ENCODE measurements around the gene CYLC2.

The CYLC2 gene, protein sequence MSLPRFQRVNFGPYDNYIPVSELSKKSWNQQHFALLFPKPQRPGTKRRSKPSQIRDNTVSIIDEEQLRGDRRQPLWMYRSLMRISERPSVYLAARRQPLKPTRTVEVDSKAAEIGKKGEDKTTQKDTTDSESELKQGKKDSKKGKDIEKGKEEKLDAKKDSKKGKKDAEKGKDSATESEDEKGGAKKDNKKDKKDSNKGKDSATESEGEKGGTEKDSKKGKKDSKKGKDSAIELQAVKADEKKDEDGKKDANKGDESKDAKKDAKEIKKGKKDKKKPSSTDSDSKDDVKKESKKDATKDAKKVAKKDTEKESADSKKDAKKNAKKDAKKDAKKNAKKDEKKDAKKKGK

GRCh38 chr9:102995033-102995432 is at the start of gene CYLC2:
TSS of gene CYLC2 (plus strand) at chr9:102995333. CDS start at chr9:102995381, 48 bp downstream.
- DNase-seq = no peak

DNA sequence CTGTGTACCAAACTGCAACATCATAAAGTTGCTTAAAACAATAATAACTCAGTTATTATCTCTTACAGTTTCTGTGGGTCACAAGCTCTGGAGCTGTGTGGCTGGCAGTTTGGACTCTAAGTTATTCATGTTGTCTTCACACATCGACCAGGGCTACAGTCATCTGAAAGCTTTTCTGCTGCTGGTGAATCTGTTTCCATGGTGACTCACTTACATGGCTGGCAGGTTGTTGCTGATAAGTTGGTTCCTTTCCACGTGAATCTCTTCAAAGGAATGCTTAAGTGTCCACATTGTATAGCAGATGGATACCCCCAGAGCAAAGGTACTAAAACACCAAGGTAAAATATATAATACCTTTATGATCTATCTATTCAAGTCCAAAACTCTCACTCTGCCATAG is 44.8 kb upstream of the CYLC2 start:
- no peak for DNase-seq

GRCh38 chr9:102966999-102967398 is 28.1 kb upstream of the CYLC2 start:
- DNase-seq = no peak

DNA sequence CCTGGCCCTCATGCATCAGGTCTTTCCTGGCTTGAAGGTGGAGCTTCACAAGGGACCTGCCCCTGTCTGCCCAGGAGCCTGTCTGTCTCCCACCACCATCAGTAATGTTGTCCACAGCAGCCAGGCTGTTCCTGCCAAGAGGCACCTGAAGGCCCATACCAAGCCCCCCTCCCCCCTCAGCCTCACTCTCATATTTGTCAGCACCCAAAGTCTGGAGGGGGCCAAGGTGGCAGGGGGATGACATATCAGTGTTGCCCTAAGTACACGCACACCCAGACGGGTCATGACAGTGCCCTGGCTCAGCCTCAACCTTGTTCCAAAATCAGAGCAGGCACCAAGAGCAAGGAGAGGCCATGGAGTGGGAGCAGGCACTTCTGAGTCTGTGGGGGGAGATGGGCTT is 27.2 kb upstream of the CYLC2 start:
- no peak for DNase-seq

DNA sequence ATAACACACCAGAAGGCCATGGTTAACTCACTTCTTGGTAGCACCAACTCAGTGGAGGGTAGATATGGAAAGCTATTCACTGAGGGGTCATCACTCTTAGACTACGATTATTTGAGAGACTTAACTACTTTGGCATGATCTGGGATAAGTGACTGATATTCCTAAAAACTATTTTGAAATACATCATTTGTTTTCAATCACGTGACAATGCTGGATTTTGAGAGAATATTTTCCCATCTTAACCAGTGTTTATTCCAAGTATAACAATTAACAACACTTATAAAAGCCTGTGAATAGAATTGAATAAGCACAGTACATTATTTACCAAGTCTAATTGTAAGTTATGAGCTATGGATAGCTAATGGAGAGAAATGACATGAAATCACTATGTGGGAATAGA is 22.4 kb upstream of the CYLC2 start:
- DNase-seq = no peak

DNA sequence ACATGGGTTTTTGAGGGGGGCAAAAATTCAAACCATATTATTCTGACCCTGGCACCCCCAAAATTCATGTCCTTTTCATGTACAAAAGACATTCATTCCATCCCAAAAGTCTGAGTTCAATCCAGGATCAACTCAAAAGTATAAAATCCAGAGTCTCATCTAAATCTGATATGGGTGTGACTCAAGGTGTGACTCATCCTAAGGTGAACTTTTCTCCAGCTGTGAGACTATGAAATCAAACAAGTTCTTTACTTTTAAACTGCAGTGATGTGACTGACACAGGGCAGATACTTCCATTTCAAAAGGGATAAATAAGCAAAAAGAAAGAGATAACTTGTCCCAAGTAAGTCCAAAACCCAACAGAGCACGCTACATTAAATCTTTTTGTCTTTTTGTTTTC is 20.6 kb upstream of the CYLC2 start:
- no peak for DNase-seq

DNA sequence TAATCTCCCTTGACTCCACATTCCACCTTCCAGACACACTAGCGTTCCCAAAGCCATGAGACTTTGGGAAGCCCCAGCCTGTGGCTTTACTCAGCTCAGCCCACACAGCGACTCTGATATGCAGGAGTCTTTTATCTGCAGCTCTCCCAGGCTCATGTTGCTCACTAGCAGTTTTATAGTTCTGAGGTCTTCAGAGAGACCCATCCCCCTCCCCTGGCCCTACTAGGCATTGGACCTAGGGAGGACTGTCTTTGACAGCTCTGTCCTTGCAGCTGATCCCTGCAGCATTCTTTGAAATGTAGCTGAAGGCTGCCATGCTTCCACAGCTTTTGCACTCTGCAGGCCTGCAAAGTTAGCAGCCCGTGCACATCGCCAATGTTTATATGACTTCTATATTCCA is 19.9 kb upstream of the CYLC2 start:
- no peak for DNase-seq

- DNase-seq = no peak
Observed at GRCh38 chr9:102985162-102985895, 9.8 kb upstream of the CYLC2 start.

DNA sequence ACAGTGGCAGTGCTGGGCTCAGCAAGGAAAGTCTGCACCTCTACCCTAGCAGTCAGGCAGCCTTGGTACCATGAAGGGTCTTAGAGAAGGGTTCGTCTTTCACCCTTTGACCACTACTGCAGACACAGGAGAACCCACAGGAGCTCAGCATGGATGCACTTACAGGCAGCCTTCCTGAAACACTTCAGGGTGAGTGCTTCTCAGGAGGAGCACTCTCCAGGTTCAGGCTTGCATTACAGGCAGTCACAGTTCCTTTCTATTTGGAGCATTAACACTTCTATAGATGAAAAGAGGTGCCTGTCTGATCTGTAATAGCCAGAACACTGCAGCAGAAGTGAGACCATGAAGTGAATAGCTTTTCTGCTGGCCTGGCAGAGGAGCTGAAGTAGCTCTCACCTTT is 8.7 kb upstream of the CYLC2 start:
- DNase-seq = no peak

DNA sequence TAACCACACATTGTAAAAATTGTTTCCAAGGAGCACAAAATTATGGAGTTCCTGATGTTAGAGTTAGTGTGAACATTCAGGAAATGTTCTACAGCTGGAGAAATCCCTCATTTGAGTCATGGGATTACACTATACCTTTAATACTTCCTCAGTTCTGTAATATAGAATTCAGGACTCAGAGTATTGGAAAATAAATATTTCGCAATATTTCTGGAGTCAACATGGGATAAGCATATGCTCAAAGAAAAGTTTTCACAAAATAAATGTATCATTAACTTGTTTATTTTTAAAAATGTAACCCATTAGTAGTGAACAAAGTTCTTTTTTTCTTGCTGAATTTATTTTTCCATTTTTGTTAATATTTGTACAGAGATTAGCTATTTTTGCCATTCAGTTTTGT is 8.6 kb downstream of the CYLC2 start:
- no peak for DNase-seq

DNA sequence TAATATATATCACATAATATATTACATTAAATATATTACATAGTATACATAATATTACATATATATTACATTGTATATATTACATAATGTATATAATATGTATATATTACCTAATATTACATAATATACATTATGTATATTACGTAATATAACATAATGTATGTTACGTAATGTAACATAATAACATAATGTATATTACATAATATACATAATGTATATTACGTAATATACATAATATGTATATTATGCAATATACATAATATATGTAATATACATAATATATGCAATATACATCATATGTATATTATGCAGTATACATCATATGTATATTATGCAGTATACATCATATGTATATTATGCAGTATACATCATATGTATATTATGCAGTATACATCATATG is 19.1 kb downstream of the CYLC2 start:
- no peak for DNase-seq

DNA sequence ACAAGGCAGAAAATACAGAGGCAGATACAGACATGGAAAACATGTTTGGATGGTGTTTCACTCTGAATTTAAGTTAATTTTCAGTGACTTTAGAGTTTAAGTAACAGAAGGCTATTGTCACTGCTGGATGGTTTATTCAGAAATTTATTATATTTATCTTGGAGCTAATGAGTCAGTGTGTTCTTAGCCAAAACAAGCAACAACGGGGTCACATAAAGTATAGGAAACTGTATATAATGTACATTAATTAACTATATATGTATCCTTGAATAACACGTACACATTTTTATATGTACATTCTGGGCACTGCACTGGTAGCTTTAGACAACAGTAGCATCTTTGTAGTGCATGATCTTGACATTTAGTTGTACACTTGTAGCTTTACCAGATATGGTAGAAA is 30.7 kb downstream of the CYLC2 start:
- DNase-seq = no peak

DNA sequence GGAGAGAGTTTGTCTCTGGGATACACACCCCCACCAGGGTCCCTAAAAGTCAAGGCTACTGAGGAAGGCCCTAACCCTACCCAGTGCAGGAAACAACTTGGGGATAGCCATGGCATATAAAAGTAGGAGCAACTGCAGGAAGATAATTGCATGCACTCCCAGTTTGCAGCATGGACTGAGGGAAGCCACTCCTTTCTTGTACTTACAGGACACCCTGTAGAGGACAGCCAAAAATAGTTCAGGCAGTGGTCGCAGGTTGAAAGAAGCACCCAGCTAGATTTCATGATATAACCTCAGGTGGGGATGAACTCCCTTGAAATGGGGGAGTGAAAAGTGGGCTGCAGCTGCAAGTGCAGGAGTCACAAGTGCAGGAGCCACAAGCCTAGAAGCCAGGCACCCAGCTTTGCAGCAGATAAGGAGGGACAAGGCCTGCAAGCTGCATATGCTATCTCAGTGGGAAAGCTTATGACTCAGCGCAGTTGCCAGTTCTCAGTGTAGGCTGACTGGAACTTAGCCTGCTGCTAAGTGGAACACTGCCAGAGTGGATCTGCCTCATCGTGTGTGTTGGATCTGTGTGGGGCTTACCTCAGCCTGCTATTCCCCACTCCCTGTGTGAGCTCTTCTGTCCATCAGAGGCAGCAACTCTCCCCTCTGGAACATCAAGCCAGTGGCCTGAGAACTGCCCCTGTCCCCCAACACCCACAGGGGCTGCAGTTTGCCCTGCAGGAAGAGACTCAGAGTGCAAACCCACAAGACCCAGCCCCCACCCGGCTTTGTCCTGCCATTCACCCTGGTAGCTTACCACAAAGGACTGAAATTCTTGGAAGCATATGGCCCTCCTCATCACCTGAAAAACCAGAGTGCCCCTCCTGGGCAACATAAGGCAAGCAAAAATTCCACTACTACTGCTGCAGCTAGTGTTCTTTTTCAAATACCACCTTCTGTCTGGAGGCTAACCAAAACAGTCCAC is 42.7 kb downstream of the CYLC2 start:
- DNase-seq = no peak

DNA sequence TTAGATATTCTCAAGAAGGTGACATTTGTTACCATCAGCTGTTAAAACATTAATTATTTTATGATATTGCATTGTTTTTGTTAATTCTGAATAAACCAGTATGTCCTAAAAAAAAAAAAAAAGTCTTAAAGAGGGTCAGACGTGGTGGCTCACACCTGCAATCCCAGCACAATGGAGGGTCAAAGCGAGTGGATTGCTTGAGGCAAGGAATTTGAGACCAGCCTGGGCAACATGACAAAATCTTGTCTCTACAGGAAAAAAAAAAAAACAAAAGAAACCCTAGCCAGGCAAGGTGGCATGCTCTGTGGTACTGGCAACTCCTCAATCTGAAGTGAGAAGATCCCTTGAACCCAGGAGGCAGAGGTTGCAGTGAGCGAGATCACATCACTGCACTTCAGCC is 46.8 kb downstream of the CYLC2 start:
- no peak for DNase-seq

Measured in NCI-H2171 treated with DMSO at 0.1 percent for 48 hours (cell line).